IMR-90 (cell line): ENCODE results near the gene ZNHIT2. TPM values are rescaled to one million over a fixed set of nuclear protein-coding genes. Genes with fewer than 3 reads are reported as not detected.

Experiments used
- ATAC-seq: fragments of 200-7000 bp; cut with Tn5 transposase; 2 replicates; pipeline ENCODE4 v1.9.1; 2020; ENCODE audit warnings: low read depth, mild to moderate bottlenecking, moderate library complexity
- BruUV-seq: library from RNA; stranded (reverse); fragments of 400-500 nt; replicated peaks from 2 replicates; lab custom pipeline; 2021; lab: Mats Ljungman, UMichigan
- CTCF ChIA-PET: fragments of 300-600 bp; formaldehyde crosslinking; extraction: SDS; loops from one replicate; lab custom pipeline; 2021; ENCODE audit warnings: antibody characterized with exemption; lab: Yijun Ruan, JAX
- POLR2A ChIA-PET: fragments of 300-600 bp; sonication (Branson Sonifier 250); formaldehyde crosslinking; loops from one replicate; lab custom pipeline; 2022; ENCODE audit warnings: antibody characterized with exemption; ENCODE audit not compliant: unreplicated experiment; lab: Charles Lee
- DNase-seq: peaks from one replicate; pipeline ENCODE4 v3.0.0; 2013
- H2AFZ ChIP-seq: replicated peaks from 2 replicates; pipeline ENCODE3; 2013; ENCODE audit warnings: low read length, mild to moderate bottlenecking; ENCODE audit not compliant: poor library complexity
- H2AK5ac ChIP-seq: 2 replicates; pipeline ENCODE4 v1.6.1; 2013; ENCODE audit warnings: low read depth, low read length, inconsistent platforms
- H2AK9ac ChIP-seq: replicated peaks from 2 replicates; pipeline ENCODE3; 2013; ENCODE audit warnings: mild to moderate bottlenecking, low read depth, low read length, moderate library complexity; ENCODE audit not compliant: poor library complexity
- H2BK120ac ChIP-seq: 2 replicates; pipeline ENCODE4 v1.6.1; 2013; ENCODE audit warnings: low read depth, low read length, inconsistent platforms
- H2BK15ac ChIP-seq: 3 replicates; pipeline ENCODE4 v1.6.1; 2013; ENCODE audit warnings: low read depth, low read length, inconsistent platforms
- H2BK20ac ChIP-seq: 2 replicates; pipeline ENCODE4 v1.6.1; 2013; ENCODE audit warnings: low read depth, mild to moderate bottlenecking, inconsistent platforms, low read length, moderate library complexity
- H2BK5ac ChIP-seq: 2 replicates; pipeline ENCODE4 v1.6.1; 2013; ENCODE audit warnings: mild to moderate bottlenecking, low read depth, low read length, inconsistent platforms; ENCODE audit not compliant: poor library complexity, severe bottlenecking
- H3K14ac ChIP-seq: replicated peaks from 2 replicates; pipeline ENCODE4 v1.6.1; 2013; ENCODE audit warnings: low read depth, low read length, inconsistent platforms
- H3K18ac ChIP-seq: 2 replicates; pipeline ENCODE4 v1.6.1; 2013; ENCODE audit warnings: low read depth, low read length, control low read depth
- H3K23ac ChIP-seq: 2 replicates; pipeline ENCODE4 v1.6.1; 2013; ENCODE audit warnings: low read depth, low read length, inconsistent platforms
- H3K27ac ChIP-seq: 2 replicates; pipeline ENCODE4 v1.5.1; 2013; ENCODE audit warnings: mild to moderate bottlenecking, control low read depth, low read length; ENCODE audit not compliant: insufficient read depth
- H3K27me3 ChIP-seq: 2 replicates; pipeline ENCODE4 v1.6.1; 2013; ENCODE audit warnings: low read length; ENCODE audit not compliant: control insufficient read depth, insufficient read depth
- H3K36me3 ChIP-seq: 2 replicates; pipeline ENCODE4 v1.6.1; 2013; ENCODE audit warnings: low read length, mixed read lengths; ENCODE audit not compliant: control insufficient read depth, insufficient read depth
- H3K4ac ChIP-seq: 2 replicates; pipeline ENCODE4 v1.6.1; 2013; ENCODE audit warnings: low read depth, low read length, inconsistent platforms
- H3K4me1 ChIP-seq: 2 replicates; pipeline ENCODE4 v1.6.1; 2013; ENCODE audit warnings: low read length, mixed read lengths; ENCODE audit not compliant: control insufficient read depth, insufficient read depth
- H3K4me2 ChIP-seq: 2 replicates; pipeline ENCODE4 v1.6.1; 2013; ENCODE audit warnings: low read depth, mild to moderate bottlenecking, control low read depth, low read length, moderate library complexity
- H3K4me3 ChIP-seq: 2 replicates; pipeline ENCODE4 v1.5.1; 2013; ENCODE audit warnings: low read depth, mild to moderate bottlenecking, control low read depth, low read length, moderate library complexity; ENCODE audit not compliant: insufficient read depth
- H3K56ac ChIP-seq: 2 replicates; pipeline ENCODE4 v1.6.1; 2013; ENCODE audit warnings: low read length, inconsistent platforms; ENCODE audit not compliant: insufficient read depth; ENCODE audit errors: extremely low read depth
- H3K79me1 ChIP-seq, 2 experiments: 2 replicates each; pipeline ENCODE4 v1.6.1; 2013; ENCODE audit warnings: low read length in 2 of 2, inconsistent platforms in 1 of 2, low read depth in 1 of 2
- H3K9ac ChIP-seq: 2 replicates; pipeline ENCODE4 v1.6.1; 2013; ENCODE audit warnings: low read depth, low read length, control low read depth
- H3K9me1 ChIP-seq: 2 replicates; pipeline ENCODE4 v1.6.1; 2013; ENCODE audit warnings: low read length, inconsistent platforms; ENCODE audit not compliant: insufficient read depth
- H3K9me3 ChIP-seq: 2 replicates; pipeline ENCODE4 v1.6.1; 2013; ENCODE audit warnings: low read length; ENCODE audit not compliant: control insufficient read depth, insufficient read depth
- H4K20me1 ChIP-seq: 2 replicates; pipeline ENCODE4 v1.6.1; 2013; ENCODE audit warnings: low read length, inconsistent platforms; ENCODE audit not compliant: insufficient read depth
- H4K5ac ChIP-seq: 2 replicates; pipeline ENCODE4 v1.6.1; 2013; ENCODE audit warnings: mild to moderate bottlenecking, low read depth, low read length, control low read depth
- H4K8ac ChIP-seq, 2 experiments: 2 replicates each; pipeline ENCODE4 v1.6.1; 2013; ENCODE audit warnings: low read depth in 2 of 2, low read length in 2 of 2, control low read depth in 1 of 2, inconsistent platforms in 1 of 2
- H4K91ac ChIP-seq: 2 replicates; pipeline ENCODE4 v1.6.1; 2013; ENCODE audit warnings: low read depth, low read length, inconsistent platforms; ENCODE audit not compliant: insufficient read depth
- BHLHE40 ChIP-seq: fragments of 150-350 bp; IDR thresholded peaks from 2 replicates; pipeline ENCODE4 v1.6.1; 2016; ENCODE audit warnings: mild to moderate bottlenecking, low read depth, low read length
- CHD1 ChIP-seq: IDR thresholded peaks from 2 replicates; pipeline ENCODE4 v1.6.1; 2012; ENCODE audit warnings: low read depth, low read length, improper control_type of control experiment
- CTCF ChIP-seq: conservative IDR thresholded peaks from 2 replicates; pipeline ENCODE4 v1.5.1; 2012; ENCODE audit warnings: mild to moderate bottlenecking, low read depth, low read length, improper control_type of control experiment
- ELK1 ChIP-seq: fragments of 150-350 bp; IDR thresholded peaks from 2 replicates; pipeline ENCODE4 v1.6.1; 2016; ENCODE audit warnings: low read depth, mild to moderate bottlenecking, low read length, moderate library complexity, borderline replicate concordance
- MAFK ChIP-seq: IDR thresholded peaks from 2 replicates; pipeline ENCODE4 v1.6.1; 2012; ENCODE audit warnings: low read depth, low read length, improper control_type of control experiment
- MXI1 ChIP-seq: IDR thresholded peaks from 2 replicates; pipeline ENCODE4 v1.6.1; 2012; ENCODE audit warnings: low read depth, mild to moderate bottlenecking, low read length, moderate library complexity, borderline replicate concordance
- NFE2L2 ChIP-seq: fragments of 150-350 bp; IDR thresholded peaks from 2 replicates; pipeline ENCODE4 v1.6.1; 2016; ENCODE audit warnings: low read depth, mild to moderate bottlenecking, low read length
- POLR2A ChIP-seq: IDR thresholded peaks from 2 replicates; pipeline ENCODE4 v1.6.1; 2012; ENCODE audit warnings: mild to moderate bottlenecking, low read depth, low read length
- RAD21 ChIP-seq: IDR thresholded peaks from 2 replicates; pipeline ENCODE4 v1.6.1; 2012; ENCODE audit warnings: low read length, improper control_type of control experiment
- RFX5 ChIP-seq: IDR thresholded peaks from 2 replicates; pipeline ENCODE4 v1.8.0; 2012; ENCODE audit warnings: low read depth, mild to moderate bottlenecking, low read length, moderate library complexity
- SMC3 ChIP-seq: fragments of 150-350 bp; IDR thresholded peaks from 2 replicates; pipeline ENCODE4 v1.6.1; 2016; ENCODE audit warnings: low read depth, mild to moderate bottlenecking, antibody characterized with exemption, low read length, moderate library complexity
- USF2 ChIP-seq: fragments of 150-350 bp; IDR thresholded peaks from 2 replicates; pipeline ENCODE4 v1.6.1; 2017; ENCODE audit warnings: mild to moderate bottlenecking, antibody characterized with exemption, low read length, low read depth
- WGBS, 2 experiments: methylation state at CpG; one replicate each; pipeline versions ENCODE4 v1.1.5 to v1.1.7; 2013; ENCODE audit warnings: missing lambda C conversion rate in 2 of 2; ENCODE audit not compliant: insufficient read length in 1 of 2; ENCODE audit errors: extremely low coverage in 2 of 2; 5-methylcytosine and 5-hydroxymethylcytosine counted together
- dilution Hi-C: fragments of 300-500 bp; cut with HindIII; formaldehyde crosslinking; loops from one replicate; pipeline ENCODE4 v1.14.3; 2018; ENCODE audit warnings: low sequenced_read_pairs; ENCODE audit not compliant: unreplicated experiment
- in situ Hi-C: fragments of 300-500 bp; cut with MboI; formaldehyde crosslinking; loops from 3 replicates; pipeline ENCODE4 v1.14.3; 2019; ENCODE audit warnings: low sequenced_read_pairs, inconsistent platforms, mixed read lengths
- intact Hi-C: fragments of 100-400 bp; cut with micrococcal nuclease; formaldehyde crosslinking; loops from 2 replicates; pipeline ENCODE4 v1.10.0; 2022
- polyA plus RNA-seq, 3 experiments: library from polyadenylated mRNA; depleted of rRNA; stranded (reverse); fragments of >200 nt; gene quantifications; 2 replicates each; pipeline ENCODE4 v1.2.3, GENCODE V29; 2012; ENCODE audit warnings: low replicate concordance in 1 of 3
- total RNA-seq: library from RNA; depleted of rRNA; stranded (reverse); fragments of >200 nt; gene quantifications from 2 replicates; pipeline ENCODE4 v1.2.3, GENCODE V29; 2012

ZNHIT2 gene
- total and polyA plus RNA-seq, 2 of the 4 experiments (the other 2 are of a cell fraction) = 3.9 to 5.9 TPM

- Histone ChIP-seq H2BK20ac (no peak overlapping the region), H4K91ac (no peak overlapping the region), H3K4me2 (no peak overlapping the region), H3K27me3 (no peaks in the 10 kb centered on the region), H2AK5ac (no peak overlapping the region), H2AFZ (no peak overlapping the region), H4K20me1 (peaks cover 3% of the 10 kb centered on the region; the same call in 1 of the 2 replicates), H3K56ac (no peak overlapping the region), H3K4me3 (no peak overlapping the region), H3K23ac (no peak overlapping the region), H3K4me1 (peaks cover 4% of the 10 kb centered on the region), H3K14ac (no peak overlapping the region), H3K79me1 (peaks cover 12 to 42% of the 10 kb centered on the region in 2 experiments), H2BK15ac (no peak overlapping the region), H3K9ac (no peak overlapping the region), H3K27ac (no peak overlapping the region), H3K36me3 (peaks cover 11% of the 10 kb centered on the region), H3K9me1 (peaks cover 11% of the 10 kb centered on the region), H2BK5ac (no peak overlapping the region), H4K8ac (no peak overlapping the region), H4K5ac (no peak overlapping the region), H3K4ac (no peak overlapping the region), H2AK9ac (no peak overlapping the region), H3K18ac (no peak overlapping the region), H2BK120ac (no peak overlapping the region), H3K9me3 (no peaks in the 10 kb centered on the region)
- no peak; the same call in 1 of the 2 replicates for ATAC-seq
- no TSS peak for BruUV-seq
- WGBS, 2 experiments = no CpG with 5 or more reads among the region's 4 CpGs
- intact Hi-C loops = no loop called here
- CTCF ChIA-PET = no interaction called here
- POLR2A ChIA-PET = no interaction called here
- in situ Hi-C loops = no loop called here
- dilution Hi-C loops = no loop called here
- TF ChIP-seq BHLHE40 = no peak
- TF ChIP-seq ELK1 = no peak
- no peak for TF ChIP-seq RAD21
- no peak for TF ChIP-seq MXI1
- TF ChIP-seq NFE2L2 = no peak
- TF ChIP-seq POLR2A = no peak
- no peak for TF ChIP-seq SMC3
- no peak for TF ChIP-seq CHD1
- no peak for TF ChIP-seq CTCF
- TF ChIP-seq USF2 = no peak
- no peak for TF ChIP-seq MAFK
- no peak for TF ChIP-seq RFX5
- DNase-seq = no peak
Observed at GRCh38 chr11:65104628-65105027, 12.9 kb downstream of the ZNHIT2 start.
